NCI-H2107 (cell line): ENCODE results near the gene LEO1.
A peak's percentile ranks its signal among the peaks of the same experiment; 100 is the strongest.

ENCODE experiments used
- DNase-seq: peaks from one replicate; lab custom pipeline; 2025; lab: John Stamatoyannopoulos, UW

LEO1 gene

GRCh38 chr15:51931016-51931415 lies 40.6 kb downstream of the LEO1 start:
- DNase-seq = no peak

GRCh38 chr15:51926809-51927208 lies 44.8 kb downstream of the LEO1 start:
- no peak for DNase-seq

- DNase-seq = no peak
Observed at GRCh38 chr15:51924156-51925068, 47.2 kb downstream of the LEO1 start.

GRCh38 chr15:51917493-51917892 lies 54.1 kb downstream of the LEO1 start:
- peak; percentile 43 for DNase-seq

- DNase-seq = no peak
Observed at GRCh38 chr15:51912528-51912927, 59.0 kb downstream of the LEO1 start.

GRCh38 chr15:51909584-51909983 lies 62.0 kb downstream of the LEO1 start:
- DNase-seq = no peak

GRCh38 chr15:51908316-51908715 lies 63.3 kb downstream of the LEO1 start:
- DNase-seq = no peak

GRCh38 chr15:51907136-51907862 lies 64.3 kb downstream of the LEO1 start:
- no peak for DNase-seq

GRCh38 chr15:51904931-51905330 lies 66.6 kb downstream of the LEO1 start:
- DNase-seq = no peak

- DNase-seq = no peak
Observed at GRCh38 chr15:51904421-51904820, 67.2 kb downstream of the LEO1 start.

GRCh38 chr15:51889486-51889885 lies 82.1 kb downstream of the LEO1 start:
- DNase-seq = no peak

GRCh38 chr15:51888593-51889195 lies 82.9 kb downstream of the LEO1 start:
- DNase-seq = no peak
